ENCODE measurements around the gene ATXN2L. TPM values are rescaled to one million over a fixed set of nuclear protein-coding genes. Genes with fewer than 3 reads are reported as not detected.

The ATXN2L gene
- total and polyA plus RNA-seq, 2 of the 13 experiments (the other 11 are each of a cell fraction or from before 2014, with no cell fraction given), result 40.8 to 55.1 TPM

DNA sequence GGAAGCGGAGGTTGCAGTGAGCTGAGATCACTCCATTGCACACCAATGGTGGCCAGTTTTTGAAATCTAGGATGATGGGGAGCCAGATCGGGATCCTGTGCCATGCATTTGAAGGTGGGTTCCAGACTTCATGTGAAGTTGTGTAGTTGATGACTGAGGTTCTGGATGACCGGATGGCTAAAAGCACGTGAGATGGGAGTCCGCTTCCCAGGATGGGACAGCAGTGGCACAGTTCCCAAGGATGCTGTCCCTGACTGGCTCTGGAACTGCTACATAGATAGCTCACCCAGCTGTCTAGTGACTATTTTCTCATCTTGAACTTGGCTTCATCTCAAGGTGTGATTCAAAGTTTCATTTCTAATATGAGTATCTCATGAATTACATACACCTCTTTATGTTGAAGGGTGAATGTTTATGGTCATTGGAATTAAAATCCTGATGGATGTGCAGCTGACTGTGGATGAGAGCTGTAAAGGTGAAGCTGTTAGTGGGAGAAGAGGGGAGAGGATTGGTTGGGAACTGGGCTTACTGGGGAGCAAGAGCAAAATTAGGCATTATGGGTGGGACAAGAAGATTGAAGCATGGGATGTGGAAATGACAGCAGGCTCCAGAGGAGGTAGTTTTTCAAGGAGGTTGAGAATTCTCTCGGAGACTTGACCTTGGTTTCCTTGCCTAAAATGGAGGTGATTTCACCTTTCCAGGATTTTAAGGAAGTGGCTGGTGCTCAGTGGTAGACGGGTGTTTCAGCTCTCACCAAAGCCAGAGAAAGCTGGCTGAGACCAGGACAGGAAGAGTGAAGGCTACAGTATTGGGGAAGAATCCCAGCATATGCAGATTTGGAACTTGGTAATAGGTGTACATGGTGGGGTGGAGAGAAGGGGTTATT, 15.1 kb downstream of the ATXN2L start (continued):
- TF ChIP-seq, protein P1, sequence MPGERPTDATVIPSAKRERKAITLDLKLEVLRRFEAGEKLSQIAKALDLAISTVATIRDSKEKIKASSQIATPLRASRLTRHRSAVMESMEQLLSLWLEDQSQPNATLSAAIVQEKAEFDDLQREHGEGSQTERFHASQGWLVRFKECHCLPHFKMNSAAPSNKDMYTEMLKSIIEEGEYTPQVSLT (CRISPR knock-in tag; IDR thresholded peaks at IDR 0.05; ENCODE audit: borderline replicate concordance, low read depth), result no peak
- TF ChIP-seq POLR2A (IDR thresholded peaks at IDR 0.05; ENCODE audit: insufficient read depth in 1 of 2, low read depth in 2 of 2, low read length in 2 of 2) (peak in 1 of 2 experiments; percentile 51; a peak in 2 of 4 replicates), POLR2G (IDR thresholded peaks at IDR 0.05; ENCODE audit: low read depth, low read length) (peak; percentile 71; the same call in 1 of the 2 replicates), RAD21 (CRISPR knock-in tag; IDR thresholded peaks at IDR 0.05) (0 out of 2 replicates have a peak, but pooled peaks have one; percentile 13), ZNF451 (CRISPR knock-in tag; IDR thresholded peaks at IDR 0.05) (no peak), HNRNPUL1 (IDR thresholded peaks at IDR 0.05; ENCODE audit: low read depth, low read length) (no peak)

DNA sequence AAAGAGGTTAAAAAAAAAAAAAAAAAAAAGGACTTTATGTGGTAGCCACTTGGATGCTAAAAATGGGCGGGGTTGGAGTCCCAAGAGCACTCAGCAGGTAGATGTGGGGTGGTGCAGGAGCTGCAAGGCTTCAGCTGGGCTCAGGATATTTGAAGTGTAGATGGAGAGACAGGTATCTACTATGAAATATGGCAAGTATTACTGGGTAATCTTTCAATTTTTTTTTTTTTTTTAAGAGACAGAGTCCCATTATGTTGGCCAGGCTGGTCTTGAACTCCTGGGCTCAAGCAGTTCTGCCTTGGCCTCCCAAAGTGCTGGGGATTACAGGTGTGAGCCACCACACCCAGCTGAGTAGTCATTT, 15.7 kb downstream of the ATXN2L start:
- TF ChIP-seq RBFOX2 (IDR thresholded peaks at IDR 0.05; ENCODE audit: low read depth, low read length), result peak; percentile 53; the same call in 1 of the 2 replicates
- TF ChIP-seq POLR2G (IDR thresholded peaks at IDR 0.05; ENCODE audit: low read depth, low read length), result peak; percentile 14; the same call in 1 of the 2 replicates
- TF ChIP-seq POLR2A (IDR thresholded peaks at IDR 0.05; ENCODE audit: insufficient read depth in 1 of 2, low read depth in 2 of 2, low read length in 2 of 2), result 0 out of 4 replicates have a peak, but pooled peaks of 1 of the 2 experiments have one; percentile 11
- TF ChIP-seq, protein P2, sequence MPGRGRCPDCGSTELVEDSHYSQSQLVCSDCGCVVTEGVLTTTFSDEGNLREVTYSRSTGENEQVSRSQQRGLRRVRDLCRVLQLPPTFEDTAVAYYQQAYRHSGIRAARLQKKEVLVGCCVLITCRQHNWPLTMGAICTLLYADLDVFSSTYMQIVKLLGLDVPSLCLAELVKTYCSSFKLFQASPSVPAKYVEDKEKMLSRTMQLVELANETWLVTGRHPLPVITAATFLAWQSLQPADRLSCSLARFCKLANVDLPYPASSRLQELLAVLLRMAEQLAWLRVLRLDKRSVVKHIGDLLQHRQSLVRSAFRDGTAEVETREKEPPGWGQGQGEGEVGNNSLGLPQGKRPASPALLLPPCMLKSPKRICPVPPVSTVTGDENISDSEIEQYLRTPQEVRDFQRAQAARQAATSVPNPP (CRISPR knock-in tag; IDR thresholded peaks at IDR 0.05), result no peak
- peak; percentile 56 for TF ChIP-seq AGO2 (optimal IDR thresholded peaks at IDR 0.05; ENCODE audit: low read depth, low read length)
- 0 out of 2 replicates have a peak, but pooled peaks have one; percentile 20 for TF ChIP-seq ZNF460 (CRISPR knock-in tag; IDR thresholded peaks at IDR 0.05; ENCODE audit: borderline replicate concordance)
- no peak for TF ChIP-seq ZNF44 (CRISPR knock-in tag; IDR thresholded peaks at IDR 0.05)
- 0 out of 2 replicates have a peak, but pooled peaks have one; percentile 5 for TF ChIP-seq ARNT2 (CRISPR knock-in tag; IDR thresholded peaks at IDR 0.05; ENCODE audit: low read depth)
- no peaks in the 10 kb centered on the region for H3K4me1 ChIP-seq (ENCODE audit: insufficient read depth, low read length)
- ATAC-seq (no peak), FAIRE-seq (no peak), DNase-seq (ENCODE audit: low spot score) (no peak)
- H3K36me3 ChIP-seq (replicated peaks in 1 of 2; ENCODE audit: control insufficient read depth in 1 of 2, insufficient read depth in 2 of 2, low read length in 2 of 2), result peaks cover 42 to 58% of the 10 kb centered on the region in 2 experiments
- intact Hi-C loops (cut with micrococcal nuclease; ENCODE audit: unreplicated experiment), result no loop called here
- H3K27ac ChIP-seq (ENCODE audit: extremely low read length, insufficient read depth, low read length), result no peak overlapping the region
- no peak overlapping the region for H3K4me2 ChIP-seq (ENCODE audit: low read depth, low read length)
- peaks cover 8% of the 10 kb centered on the region; the same call in 1 of the 2 replicates for H4K20me1 ChIP-seq (ENCODE audit: insufficient read depth, low read length)
- POLR2A ChIA-PET, result interaction anchor here (1.0 to 6.8 kb wide), 7 partner anchors 8 to 112 kb away, joined by 3 to 51 read pairs (median 9); partner anchors contain the start of genes ATXN2L, NFATC2IP, SH2B1 and TUFM
- H3K9me3 ChIP-seq (ENCODE audit: low read length), result no peaks in the 10 kb centered on the region
- BruUV-seq (replicated peaks), result no TSS peak
- no peak overlapping the region for H3K4me3 ChIP-seq (replicated peaks in 1 of 3; ENCODE audit: insufficient read depth in 1 of 3, low read depth in 2 of 3, low read length in 3 of 3)
- CTCF ChIA-PET (ENCODE audit: low intra/inter-chr PET ratio, low total read pairs), result no interaction called here
- 100% methylated on average over 1 of the region's 1 CpG for WGBS (ENCODE audit: low lambda C conversion rate)
- no peak overlapping the region for H3K9ac ChIP-seq (ENCODE audit: insufficient read depth, low read depth, low read length)
- H3K79me2 ChIP-seq (ENCODE audit: insufficient read depth, low read length), result no peaks in the 10 kb centered on the region
- H3K27me3 ChIP-seq (ENCODE audit: control insufficient read depth in 1 of 2, insufficient read depth in 2 of 2, low read length in 2 of 2), result no peaks in the 10 kb centered on the region
- no peak overlapping the region for H2AFZ ChIP-seq (ENCODE audit: low read length)
- in situ Hi-C loops (cut with HindIII; ENCODE audit: extremely low pct_ligation_motif_present, low pct_unique_long_range_greater_than_20kb), result no loop called here
